HepG2 (cell line): Measurements from ENCODE around the gene METTL26. TPM values are rescaled to one million over a fixed set of nuclear protein-coding genes. Genes with fewer than 3 reads are reported as not detected.

Experiments
- AKAP8 ChIP-seq: sonication (generic); formaldehyde crosslinking; IDR thresholded peaks from 2 replicates; pipeline ENCODE4 v1.5.1; 2020; ENCODE audit warnings: mild to moderate bottlenecking, missing genetic modification reagents
- ASH2L ChIP-seq: fragments of 300-600, 200-600 bp; sonication (generic); IDR thresholded peaks from 2 replicates; pipeline ENCODE4 v1.7.0; 2017; ENCODE audit warnings: low read depth, mild to moderate bottlenecking, moderate library complexity, mixed read lengths, low read length; ENCODE audit not compliant: insufficient read length
- ATF1 ChIP-seq: IDR thresholded peaks from 2 replicates; pipeline ENCODE4 v1.6.1; 2016; ENCODE audit warnings: mild to moderate bottlenecking, control low read depth
- BATF2 ChIP-seq: sonication (generic); formaldehyde crosslinking; IDR thresholded peaks from 2 replicates; pipeline ENCODE4 v1.8.0; 2022; ENCODE audit warnings: mild to moderate bottlenecking, missing genetic modification reagents, moderate library complexity
- DNMT1 ChIP-seq: sonication (generic); formaldehyde crosslinking; IDR thresholded peaks from 2 replicates; pipeline ENCODE4 v1.5.1; 2020; ENCODE audit warnings: mild to moderate bottlenecking, missing genetic modification reagents
- ESRRA ChIP-seq: sonication (generic); formaldehyde crosslinking; IDR thresholded peaks from 2 replicates; pipeline ENCODE4 v1.5.1; 2020; ENCODE audit warnings: mild to moderate bottlenecking, low read depth, missing genetic modification reagents
- GABPA ChIP-seq, 2 experiments: IDR thresholded peaks; 2 replicates each; pipeline ENCODE4 v1.6.1; 2011 to 2016; ENCODE audit warnings: low read depth in 2 of 2, low read length in 1 of 2, missing biosample characterization in 1 of 2, missing genetic modification characterization in 1 of 2
- JARID2 ChIP-seq: sonication (generic); formaldehyde crosslinking; IDR thresholded peaks from 2 replicates; pipeline ENCODE4 v1.8.1; 2023; ENCODE audit warnings: missing genetic modification reagents, inconsistent platforms; ENCODE audit not compliant: insufficient replicate concordance
- MAFK ChIP-seq, 2 experiments: IDR thresholded peaks in 1 of 2; conservative IDR thresholded peaks in 1 of 2; 2 replicates each; pipeline ENCODE4 v1.6.1; 2011; ENCODE audit warnings: improper control_type of control experiment in 2 of 2, low read length in 2 of 2
- MTERF4 ChIP-seq: sonication (generic); formaldehyde crosslinking; IDR thresholded peaks from 2 replicates; pipeline ENCODE4 v1.8.0; 2023; ENCODE audit warnings: mild to moderate bottlenecking, missing genetic modification reagents
- NFRKB ChIP-seq: fragments of 450-650 bp; IDR thresholded peaks from 2 replicates; pipeline ENCODE4 v1.6.1; 2017
- NR1H2 ChIP-seq: sonication (generic); formaldehyde crosslinking; IDR thresholded peaks from 2 replicates; pipeline ENCODE4 v1.8.1; 2022; ENCODE audit warnings: low read depth, missing genetic modification reagents, borderline replicate concordance
- SMAD9 ChIP-seq: sonication (generic); formaldehyde crosslinking; IDR thresholded peaks from 2 replicates; pipeline ENCODE4 v1.5.1; 2020; ENCODE audit warnings: mild to moderate bottlenecking, missing genetic modification reagents
- XRCC5 ChIP-seq: fragments of 200-400 bp; formaldehyde crosslinking; optimal IDR thresholded peaks from 2 replicates; pipeline ENCODE3; 2017; ENCODE audit warnings: mild to moderate bottlenecking, low read length
- ZBTB14 ChIP-seq: sonication (generic); formaldehyde crosslinking; IDR thresholded peaks from 2 replicates; pipeline ENCODE4 v1.4.0; 2020; ENCODE audit warnings: missing genetic modification reagents
- ZFP82 ChIP-seq: sonication (generic); formaldehyde crosslinking; IDR thresholded peaks from 2 replicates; pipeline ENCODE4 v1.5.1; 2020; ENCODE audit warnings: mild to moderate bottlenecking, missing genetic modification reagents, borderline replicate concordance
- ZGPAT ChIP-seq: IDR thresholded peaks from 2 replicates; pipeline ENCODE4 v1.6.1; 2016; ENCODE audit warnings: mild to moderate bottlenecking
- ZNF576 ChIP-seq: sonication (generic); formaldehyde crosslinking; IDR thresholded peaks from 2 replicates; pipeline ENCODE4 v1.4.0; 2020; ENCODE audit warnings: mild to moderate bottlenecking, missing genetic modification reagents
- ZNF710 ChIP-seq: sonication (generic); formaldehyde crosslinking; IDR thresholded peaks from 2 replicates; pipeline ENCODE4 v1.5.0; 2020; ENCODE audit warnings: mild to moderate bottlenecking, missing genetic modification reagents, borderline replicate concordance
- ZNF839 ChIP-seq: sonication (generic); formaldehyde crosslinking; IDR thresholded peaks from 2 replicates; pipeline ENCODE4 v1.4.0; 2020; ENCODE audit warnings: missing genetic modification reagents, mild to moderate bottlenecking, borderline replicate concordance
- polyA plus RNA-seq, 8 experiments: library from polyadenylated mRNA; depleted of rRNA in 3 of 8; stranded (reverse) in 7 of 8; unstranded in 1 of 8; fragments of >200 nt; fragmentation: Illumina TruSeq in 4 of 8; extraction: Trizol in 4 of 8; gene quantifications; 2 replicates each; pipeline versions ENCODE4 v1.2.1 to v1.2.3, GENCODE V29; 2011 to 2016; ENCODE audit warnings: low read depth in 4 of 8, missing spikeins in 1 of 8, mixed read lengths in 1 of 8; ENCODE audit not compliant: insufficient read depth in 1 of 8
- total RNA-seq, 5 experiments: library from RNA; depleted of rRNA; stranded (reverse); fragments of >200 nt; fragmentation: Illumina TruSeq; extraction: Trizol; gene quantifications; 2 replicates each; pipeline ENCODE4 v1.2.3, GENCODE V29; 2016; ENCODE audit warnings: low read depth in 1 of 5

METTL26 gene
- total and polyA plus RNA-seq, 2 of the 13 experiments (the other 11 are each of a cell fraction or from before 2014, with no cell fraction given) = 65.5 to 70.1 TPM

- TF ChIP-seq ESRRA (CRISPR knock-in tag) (no peak), ATF1 (CRISPR knock-in tag) (no peak), XRCC5 (peak; percentile 30), AKAP8 (CRISPR knock-in tag) (0 out of 2 replicates have a peak, but pooled peaks have one; percentile 2), ZGPAT (CRISPR knock-in tag) (no peak), NFRKB (no peak), NR1H2 (CRISPR knock-in tag) (no peak), ZFP82 (CRISPR knock-in tag) (no peak), ZBTB14 (no peak), DNMT1 (CRISPR knock-in tag) (no peak), ZNF839 (CRISPR knock-in tag) (peak; percentile 32; the same call in 1 of the 2 replicates), GABPA (IDR thresholded peaks at IDR 0.05; ENCODE audit: low read depth, low read length) (0 out of 2 replicates have a peak, but pooled peaks have one; percentile 27), GABPA (CRISPR knock-in tag; IDR thresholded peaks at IDR 0.05; ENCODE audit: low read depth) (peak; percentile 80), BATF2 (CRISPR knock-in tag) (no peak), SMAD9 (CRISPR knock-in tag) (no peak), MAFK (conservative IDR thresholded peaks at IDR 0.05 in 1 of 2, IDR thresholded peaks at IDR 0.05 in 1 of 2; ENCODE audit: low read length in 2 of 2) (no peak), JARID2 (CRISPR knock-in tag) (peak; percentile 42), MTERF4 (no peak; the same call in 1 of the 2 replicates), ZNF576 (CRISPR knock-in tag) (no peak), ASH2L (peak; percentile 27), ZNF710 (no peak)
These were observed 43.0 kb upstream of the METTL26 start (continued) for GRCh38 chr16:678858-679813.
